SK-N-SH treated with all-trans-retinoic acid at 6 μM for 48 hours (cell line): ENCODE measurements around the gene CCNY.

Source experiments
- ATAC-seq: fragments of 200-7000 bp; cut with Tn5 transposase; 3 replicates; pipeline ENCODE4 v1.9.1; 2020; ENCODE audit warnings: mild to moderate bottlenecking, moderate library complexity
- ARNTL ChIP-seq: fragments of 450-650 bp; formaldehyde crosslinking; IDR thresholded peaks from 2 replicates; pipeline ENCODE4 v1.5.0; 2020; ENCODE audit warnings: low read depth, mild to moderate bottlenecking, moderate library complexity, borderline replicate concordance
- BACH2 ChIP-seq: fragments of 250-450 bp; sonication (Bioruptor Pico); IDR thresholded peaks from 2 replicates; pipeline ENCODE4 v1.9.0; 2021; ENCODE audit warnings: mild to moderate bottlenecking, borderline replicate concordance
- CREB5 ChIP-seq: fragments of 250-450 bp; sonication (Bioruptor Pico); IDR thresholded peaks from 2 replicates; pipeline ENCODE4 v1.5.1; 2020; ENCODE audit warnings: low read depth, mild to moderate bottlenecking, moderate library complexity
- CSDC2 ChIP-seq: fragments of 250-450 bp; sonication (Bioruptor Pico); IDR thresholded peaks from 2 replicates; pipeline ENCODE4 v1.5.0; 2020; ENCODE audit warnings: mild to moderate bottlenecking, moderate library complexity
- CSRNP3 ChIP-seq: fragments of 250-450 bp; sonication (Bioruptor Pico); IDR thresholded peaks from 2 replicates; pipeline ENCODE4 v1.5.1; 2021; ENCODE audit warnings: mild to moderate bottlenecking, moderate library complexity
- ESRRG ChIP-seq: fragments of 250-450 bp; sonication (Bioruptor Pico); IDR thresholded peaks from 2 replicates; pipeline ENCODE4 v1.6.1; 2021; ENCODE audit warnings: mild to moderate bottlenecking
- GLIS3 ChIP-seq: fragments of 250-450 bp; sonication (Bioruptor Pico); IDR thresholded peaks from 2 replicates; pipeline ENCODE4 v1.5.0; 2020; ENCODE audit warnings: mild to moderate bottlenecking, moderate library complexity
- OSR1 ChIP-seq: fragments of 250-450 bp; sonication (Bioruptor Pico); IDR thresholded peaks from 2 replicates; pipeline ENCODE4 v1.8.0; 2022; ENCODE audit warnings: moderate library complexity, mild to moderate bottlenecking, inconsistent platforms
- PATZ1 ChIP-seq: fragments of 250-450 bp; sonication (Bioruptor Pico); IDR thresholded peaks from 2 replicates; pipeline ENCODE4 v1.8.0; 2020; ENCODE audit warnings: mild to moderate bottlenecking, moderate library complexity, borderline replicate concordance
- POU6F1 ChIP-seq: fragments of 250-450 bp; sonication (Bioruptor Pico); IDR thresholded peaks from 2 replicates; pipeline ENCODE4 v1.8.0; 2021; ENCODE audit warnings: low read depth, mild to moderate bottlenecking, moderate library complexity, borderline replicate concordance
- PPARA ChIP-seq: fragments of 250-450 bp; sonication (Bioruptor Pico); IDR thresholded peaks from 2 replicates; pipeline ENCODE4 v1.5.0; 2020; ENCODE audit warnings: mild to moderate bottlenecking, borderline replicate concordance
- RARB ChIP-seq: fragments of 250-450 bp; sonication (Bioruptor Pico); IDR thresholded peaks from 2 replicates; pipeline ENCODE4 v1.8.0; 2021; ENCODE audit warnings: mild to moderate bottlenecking, moderate library complexity
- SNAI2 ChIP-seq: fragments of 250-450 bp; sonication (Bioruptor Pico); IDR thresholded peaks from 2 replicates; pipeline ENCODE4 v1.5.0; 2020; ENCODE audit warnings: mild to moderate bottlenecking, moderate library complexity
- TCF4 ChIP-seq: fragments of 250-450 bp; sonication (Bioruptor Pico); IDR thresholded peaks from 2 replicates; pipeline ENCODE4 v1.8.0; 2021; ENCODE audit warnings: mild to moderate bottlenecking, moderate library complexity, borderline replicate concordance
- TSHZ2 ChIP-seq: fragments of 250-450 bp; sonication (Bioruptor Pico); IDR thresholded peaks from 2 replicates; pipeline ENCODE4 v1.5.0; 2020; ENCODE audit warnings: mild to moderate bottlenecking, moderate library complexity
- ZC3H10 ChIP-seq: fragments of 250-450 bp; sonication (Bioruptor Pico); IDR thresholded peaks from 2 replicates; pipeline ENCODE4 v1.5.1; 2021; ENCODE audit warnings: mild to moderate bottlenecking, moderate library complexity
- ZFP3 ChIP-seq: fragments of 250-450 bp; sonication (Bioruptor Pico); IDR thresholded peaks from 2 replicates; pipeline ENCODE4 v1.5.0; 2020; ENCODE audit warnings: mild to moderate bottlenecking, moderate library complexity
- ZFP30 ChIP-seq: fragments of 450-650 bp; formaldehyde crosslinking; IDR thresholded peaks from 2 replicates; pipeline ENCODE4 v1.5.0; 2022; ENCODE audit warnings: mild to moderate bottlenecking, moderate library complexity
- ZNF565 ChIP-seq: fragments of 450-650 bp; formaldehyde crosslinking; conservative IDR thresholded peaks from 2 replicates; pipeline ENCODE4 v1.5.0; 2020; ENCODE audit warnings: low read depth, mild to moderate bottlenecking, moderate library complexity
- ZNF70 ChIP-seq: fragments of 450-650 bp; formaldehyde crosslinking; IDR thresholded peaks from 2 replicates; pipeline ENCODE4 v1.5.0; 2020; ENCODE audit warnings: mild to moderate bottlenecking, moderate library complexity
- ZNF8 ChIP-seq: fragments of 450-650 bp; formaldehyde crosslinking; IDR thresholded peaks from 2 replicates; pipeline ENCODE4 v1.5.0; 2020; ENCODE audit warnings: mild to moderate bottlenecking, moderate library complexity

The CCNY gene

GRCh38 chr10:35428521-35428920, 92.2 kb downstream of the CCNY start:
- TF ChIP-seq ZNF70 (CRISPR knock-in tag) (no peak), ZNF565 (CRISPR knock-in tag) (no peak), SNAI2 (CRISPR knock-in tag) (no peak), ZNF8 (no peak), PATZ1 (CRISPR knock-in tag) (no peak), CSRNP3 (CRISPR knock-in tag) (no peak), PPARA (CRISPR knock-in tag) (no peak), RARB (CRISPR knock-in tag) (no peak), ARNTL (CRISPR knock-in tag) (no peak), POU6F1 (CRISPR knock-in tag) (no peak), GLIS3 (no peak), ZFP3 (no peak)
- ATAC-seq, result no peak

GRCh38 chr10:35432781-35433338, 96.6 kb downstream of the CCNY start:
- ATAC-seq, result no peak

GRCh38 chr10:35433851-35434426, 97.6 kb downstream of the CCNY start:
- TF ChIP-seq OSR1 (CRISPR knock-in tag) (no peak), TCF4 (peak; percentile 92), TSHZ2 (CRISPR knock-in tag) (peak; percentile 75)
- ATAC-seq, result peak; percentile 94

More at GRCh38 chr10:35432781-35433338, 96.6 kb downstream of the CCNY start:
- TF ChIP-seq ZNF565 (CRISPR knock-in tag), result no peak
- no peak for TF ChIP-seq ZNF70 (CRISPR knock-in tag)
- no peak for TF ChIP-seq ZFP3
- TF ChIP-seq PPARA (CRISPR knock-in tag), result no peak
- no peak for TF ChIP-seq ARNTL (CRISPR knock-in tag)
- TF ChIP-seq ZFP30 (CRISPR knock-in tag), result no peak
- no peak for TF ChIP-seq OSR1 (CRISPR knock-in tag)
- TF ChIP-seq CSDC2 (CRISPR knock-in tag), result no peak

- ATAC-seq, result no peak
- TF ChIP-seq ZNF70 (CRISPR knock-in tag) (no peak), RARB (CRISPR knock-in tag) (no peak)
- TF ChIP-seq, all 23 proteins: peak for 0
These were observed 98.2 kb downstream of the CCNY start for GRCh38 chr10:35434533-35434932.

- ATAC-seq, result no peak
- no peak for TF ChIP-seq TCF4
- TF ChIP-seq ZC3H10 (CRISPR knock-in tag), result no peak
- TF ChIP-seq BACH2 (CRISPR knock-in tag), result no peak
- no peak for TF ChIP-seq CREB5 (CRISPR knock-in tag)
- TF ChIP-seq ARNTL (CRISPR knock-in tag), result no peak
- no peak for TF ChIP-seq ZNF70 (CRISPR knock-in tag)
- no peak for TF ChIP-seq ESRRG
- TF ChIP-seq CSDC2 (CRISPR knock-in tag), result no peak
- TF ChIP-seq POU6F1 (CRISPR knock-in tag), result no peak
- no peak for TF ChIP-seq ZFP30 (CRISPR knock-in tag)
- TF ChIP-seq CSRNP3 (CRISPR knock-in tag), result no peak
- TF ChIP-seq ZFP3, result no peak
These were observed 99.5 kb downstream of the CCNY start for GRCh38 chr10:35435824-35436223.
